Activated CD8-positive, alpha-beta T cell treated with anti-CD3 and anti-CD28 coated beads, Interleukin-2, amount 10 ng/mL, durations not matched to agents 7 days and 5 days (primary cell): Measurements from ENCODE around the gene MATR3. TPM values are rescaled to one million over a fixed set of nuclear protein-coding genes. Genes with fewer than 3 reads are reported as not detected.

Source experiments
- ATAC-seq: fragments of 150-1000 bp; cut with Tn5 transposase; one replicate; pipeline ENCODE4 v1.10.0; 2021; ENCODE audit warnings: moderate library complexity
- CTCF ChIA-PET: fragments of 350-600 bp; sonication (Branson Sonifier 250); formaldehyde crosslinking; loops from one replicate; lab custom pipeline; 2021; ENCODE audit warnings: antibody characterized with exemption; lab: Charles Lee
- POLR2A ChIA-PET: fragments of 350-600 bp; sonication (Branson Sonifier 250); formaldehyde crosslinking; loops from one replicate; lab custom pipeline; 2021; ENCODE audit warnings: antibody characterized with exemption; lab: Charles Lee
- DNase-seq: peaks from one replicate; pipeline ENCODE4 v3.0.0-alpha.2; 2020
- H3K27ac Mint-ChIP-seq: one replicate; pipeline ENCODE4 v1.8.0; 2021; ENCODE audit warnings: mild to moderate bottlenecking, mixed read lengths
- H3K27me3 Mint-ChIP-seq: one replicate; pipeline ENCODE4 v1.8.0; 2021; ENCODE audit warnings: low read depth, mixed read lengths
- H3K36me3 Mint-ChIP-seq: one replicate; pipeline ENCODE4 v1.8.0; 2021; ENCODE audit warnings: low read depth, mixed read lengths
- H3K4me1 Mint-ChIP-seq: one replicate; pipeline ENCODE4 v1.8.0; 2021; ENCODE audit warnings: low read depth, mixed read lengths
- H3K4me3 Mint-ChIP-seq: one replicate; pipeline ENCODE4 v1.8.0; 2021; ENCODE audit warnings: mild to moderate bottlenecking, mixed read lengths
- H3K9me3 Mint-ChIP-seq: one replicate; pipeline ENCODE4 v1.8.0; 2022; ENCODE audit warnings: mixed read lengths; ENCODE audit not compliant: insufficient read depth
- total RNA-seq, 2 experiments: library from RNA; stranded (reverse); gene quantifications; one replicate each; pipeline ENCODE4 v1.2.3, GENCODE V29; 2021

The MATR3 gene
- total RNA-seq, 2 experiments from 2014 or later: 174 to 176 TPM

GRCh38 chr5:139285651-139286392 lies 7.7 kb upstream of the MATR3 start:
- Mint-ChIP-seq H3K4me3 (no peak overlapping the region), H3K4me1 (peaks cover 17% of the 10 kb centered on the region), H3K9me3 (no peaks in the 10 kb centered on the region), H3K27me3 (no peaks in the 10 kb centered on the region), H3K36me3 (peaks cover 55% of the 10 kb centered on the region), H3K27ac (no peak overlapping the region)
- POLR2A ChIA-PET: interaction anchor here (2.0 kb wide), 1 partner anchor 8 kb away, joined by 6 read pairs; the partner anchor contains the start of gene MATR3
- CTCF ChIA-PET: interaction anchor here (0.9 to 2.5 kb wide), 3 partner anchors 10 to 137 kb away, joined by 3 to 11 read pairs (median 6); no protein-coding TSS in a partner anchor
- ATAC-seq (no peak), DNase-seq (no peak)

- Mint-ChIP-seq H3K27me3 (no peaks in the 10 kb centered on the region), H3K36me3 (peaks cover 47% of the 10 kb centered on the region), H3K4me1 (peaks cover 11% of the 10 kb centered on the region), H3K4me3 (no peak overlapping the region), H3K9me3 (no peaks in the 10 kb centered on the region), H3K27ac (peak overlapping the region; percentile 23)
- DNase-seq (no peak), ATAC-seq (peak; percentile 14)
- ChIA-PET POLR2A (interaction anchor here (0.6 to 1.5 kb wide), 2 partner anchors 12 to 259 kb away, joined by 3 to 4 read pairs; no protein-coding TSS in a partner anchor), CTCF (interaction anchor here (0.6 to 2.5 kb wide), 9 partner anchors 12 to 226 kb away, joined by 3 to 11 read pairs (median 3); partner anchors contain the start of gene PAIP2)
These were observed 5.5 kb upstream of the MATR3 start for GRCh38 chr5:139287890-139288635.

GRCh38 chr5:139291051-139291450 lies 2.5 kb upstream of the MATR3 start:
- POLR2A ChIA-PET: no interaction called here
- Mint-ChIP-seq H3K36me3 (peaks cover 38% of the 10 kb centered on the region), H3K9me3 (no peaks in the 10 kb centered on the region), H3K4me1 (peaks cover 18% of the 10 kb centered on the region), H3K27me3 (no peaks in the 10 kb centered on the region), H3K4me3 (no peak overlapping the region), H3K27ac (no peak overlapping the region)
- DNase-seq (no peak), ATAC-seq (no peak)
- CTCF ChIA-PET: interaction anchor here (1.0 kb wide), 1 partner anchor 51 kb away, joined by 5 read pairs; the partner anchor contains the start of gene PAIP2

GRCh38 chr5:139293202-139293506 lies 386 bp upstream of the MATR3 start:
- no peaks in the 10 kb centered on the region for H3K9me3 Mint-ChIP-seq
- peak overlapping the region; percentile 98 for H3K27ac Mint-ChIP-seq
- peaks cover 37% of the 10 kb centered on the region for H3K4me1 Mint-ChIP-seq
- CTCF ChIA-PET: interaction anchor here (0.7 to 1.7 kb wide), 6 partner anchors 9 to 97 kb away, joined by 4 to 11 read pairs (median 4); partner anchors contain the start of gene PAIP2
- ATAC-seq (no peak), DNase-seq (no peak)
- peak overlapping the region; percentile 96 for H3K4me3 Mint-ChIP-seq
- H3K36me3 Mint-ChIP-seq: peaks cover 37% of the 10 kb centered on the region
- POLR2A ChIA-PET: interaction anchor here (0.6 to 5.5 kb wide), 20 partner anchors 9 to 749 kb away, joined by 3 to 64 read pairs (median 4); partner anchors contain the start of genes ETF1, HSPA9, MZB1 and PAIP2
- H3K27me3 Mint-ChIP-seq: no peaks in the 10 kb centered on the region

GRCh38 chr5:139294374-139295165 lies 1.0 kb downstream of the MATR3 start:
- peak; percentile 11 for ATAC-seq

GRCh38 chr5:139295346-139296057 lies 2.0 kb downstream of the MATR3 start:
- CTCF ChIA-PET: interaction anchor here (0.6 to 1.3 kb wide), 2 partner anchors 19 to 46 kb away, joined by 3 to 4 read pairs; partner anchors contain the start of gene PAIP2
- H3K27ac Mint-ChIP-seq: peak overlapping the region; percentile 98
- H3K36me3 Mint-ChIP-seq: peaks cover 44% of the 10 kb centered on the region
- H3K27me3 Mint-ChIP-seq: no peaks in the 10 kb centered on the region
- H3K4me1 Mint-ChIP-seq: peaks cover 54% of the 10 kb centered on the region
- DNase-seq (no peak), ATAC-seq (no peak)
- peak overlapping the region; percentile 96 for H3K4me3 Mint-ChIP-seq
- no peaks in the 10 kb centered on the region for H3K9me3 Mint-ChIP-seq
- POLR2A ChIA-PET: interaction anchor here (0.7 to 5.5 kb wide), 4 partner anchors 9 to 838 kb away, joined by 3 to 64 read pairs (median 48); partner anchors contain the start of gene PAIP2

More at GRCh38 chr5:139294374-139295165, 1.0 kb downstream of the MATR3 start:
- peak; percentile 73 for DNase-seq
- ChIA-PET POLR2A (interaction anchor here (0.6 to 5.5 kb wide), 16 partner anchors 10 to 751 kb away, joined by 3 to 64 read pairs (median 6); partner anchors contain the start of genes ETF1, HSPA9, MZB1 and PAIP2), CTCF (interaction anchor here (0.6 to 1.7 kb wide), 6 partner anchors 9 to 80 kb away, joined by 3 to 11 read pairs (median 4); partner anchors contain the start of gene PAIP2)
- peaks cover 47% of the 10 kb centered on the region for H3K4me1 Mint-ChIP-seq
- H3K9me3 Mint-ChIP-seq: no peaks in the 10 kb centered on the region
- peak overlapping the region; percentile 98 for H3K27ac Mint-ChIP-seq
- H3K4me3 Mint-ChIP-seq: peak overlapping the region; percentile 96
- H3K27me3 Mint-ChIP-seq: no peaks in the 10 kb centered on the region
- peaks cover 42% of the 10 kb centered on the region for H3K36me3 Mint-ChIP-seq

GRCh38 chr5:139296198-139296597 lies 2.7 kb downstream of the MATR3 start:
- no peak for DNase-seq
- ATAC-seq: no peak
- Mint-ChIP-seq H3K27me3 (no peaks in the 10 kb centered on the region), H3K4me3 (peak overlapping the region; percentile 26), H3K36me3 (peaks cover 39% of the 10 kb centered on the region), H3K27ac (no peak overlapping the region), H3K4me1 (peaks cover 57% of the 10 kb centered on the region), H3K9me3 (no peaks in the 10 kb centered on the region)
- ChIA-PET POLR2A (interaction anchor here (0.7 to 5.5 kb wide), 3 partner anchors 9 to 839 kb away, joined by 3 to 64 read pairs (median 61); no protein-coding TSS in a partner anchor), CTCF (interaction anchor here (0.8 to 1.3 kb wide), 2 partner anchors 21 to 46 kb away, joined by 3 to 4 read pairs; partner anchors contain the start of gene PAIP2)

GRCh38 chr5:139296862-139297326 lies 3.4 kb downstream of the MATR3 start:
- Mint-ChIP-seq H3K4me1 (peaks cover 63% of the 10 kb centered on the region), H3K27ac (no peak overlapping the region), H3K27me3 (no peaks in the 10 kb centered on the region), H3K4me3 (peak overlapping the region; percentile 1), H3K9me3 (no peaks in the 10 kb centered on the region), H3K36me3 (peaks cover 43% of the 10 kb centered on the region)
- ChIA-PET CTCF (interaction anchor here (0.8 to 1.5 kb wide), 4 partner anchors 8 to 45 kb away, joined by 3 to 4 read pairs (median 4); partner anchors contain the start of gene PAIP2), POLR2A (interaction anchor here (1.3 to 5.5 kb wide), 3 partner anchors 8 to 45 kb away, joined by 6 to 64 read pairs (median 61); no protein-coding TSS in a partner anchor)
- DNase-seq (no peak), ATAC-seq (no peak)

GRCh38 chr5:139297439-139298133 lies 4.0 kb downstream of the MATR3 start:
- ChIA-PET CTCF (interaction anchor here (1.1 to 1.5 kb wide), 3 partner anchors 8 to 39 kb away, joined by 3 to 4 read pairs (median 4); no protein-coding TSS in a partner anchor), POLR2A (interaction anchor here (1.3 to 5.5 kb wide), 3 partner anchors 7 to 44 kb away, joined by 6 to 64 read pairs (median 61); no protein-coding TSS in a partner anchor)
- ATAC-seq (no peak), DNase-seq (no peak)
- H3K9me3 Mint-ChIP-seq: no peaks in the 10 kb centered on the region
- H3K4me1 Mint-ChIP-seq: peaks cover 67% of the 10 kb centered on the region
- H3K27me3 Mint-ChIP-seq: no peaks in the 10 kb centered on the region
- H3K27ac Mint-ChIP-seq: no peak overlapping the region
- H3K4me3 Mint-ChIP-seq: no peak overlapping the region
- H3K36me3 Mint-ChIP-seq: peaks cover 44% of the 10 kb centered on the region
